Mucosa of descending colon (tissue), 3 donors: ENCODE measurements around the gene GABRR2. TPM values are rescaled to one million over a fixed set of nuclear protein-coding genes. Genes with fewer than 3 reads are reported as not detected.

Source experiments
- ATAC-seq: fragments of 200-7000 bp; cut with Tn5 transposase; one replicate; pipeline ENCODE4 v1.9.1; 2020; ENCODE audit warnings: mild to moderate bottlenecking, moderate library complexity
- DNase-seq, 3 donors: peaks; one replicate each; pipeline ENCODE4 v3.0.0-alpha.2; 2020
- H3K36me3 ChIP-seq: fragments of 200-600 bp; one replicate; pipeline ENCODE4 v1.8.0; 2021; ENCODE audit warnings: low read depth, mild to moderate bottlenecking
- H3K4me1 ChIP-seq: fragments of 200-600 bp; one replicate; pipeline ENCODE4 v1.8.0; 2021; ENCODE audit warnings: low read depth, mild to moderate bottlenecking
- H3K4me3 ChIP-seq: fragments of 200-600 bp; one replicate; pipeline ENCODE4 v1.8.0; 2021; ENCODE audit warnings: mild to moderate bottlenecking
- H3K9me3 ChIP-seq: fragments of 200-600 bp; one replicate; pipeline ENCODE4 v1.8.0; 2021; ENCODE audit warnings: mild to moderate bottlenecking
- CTCF ChIP-seq: fragments of 200-600 bp; IDR thresholded peaks from one replicate; pipeline ENCODE4 v1.8.0; 2022; ENCODE audit warnings: antibody characterized with exemption, mild to moderate bottlenecking
- intact Hi-C, 2 donors: fragments of 100-400 bp; cut with DNase I in 1 of 2; cut with micrococcal nuclease in 1 of 2; formaldehyde crosslinking; loops; one replicate each; pipeline versions ENCODE4 v1.11.0 to v1.11.1; 2022; cut with DNase I, micrococcal nuclease
- total RNA-seq, 3 donors: library from RNA; stranded (reverse); fragmentation: NEBNext Ultra II Directional in 2 of 3; extraction: Animal tissue kit (Norgen Biotek cat#: 25700) in 2 of 3; gene quantifications; one replicate each; pipeline versions ENCODE4 v1.2.1 to v1.2.4, GENCODE V29; 2021 to 2023
- donor health status: DM: no; HTN: no; CAD: no; lungs with moderate emphysema.
- donor health status: DM: no; HTN: no; CAD: no.
- donor health status: DM: no; HTN: yes; CAD: no.

Gene GABRR2
- total RNA-seq, 3 donors from 2014 or later = 0.63 to 2.4 (median 0.72) TPM

- Histone ChIP-seq H3K36me3 (no peaks in the 10 kb centered on the region), H3K4me1 (no peaks in the 10 kb centered on the region), H3K4me3 (no peak overlapping the region), H3K9me3 (no peaks in the 10 kb centered on the region)
- DNase-seq (no peak), ATAC-seq (no peak)
- TF ChIP-seq CTCF = no peak
- intact Hi-C loops = no loop called here
These were observed 92.4 kb downstream of the GABRR2 start for GRCh38 chr6:89222712-89223039.

GRCh38 chr6:89221971-89222711, 93.0 kb downstream of the GABRR2 start:
- no peaks in the 10 kb centered on the region for H3K9me3 ChIP-seq
- TF ChIP-seq CTCF = no peak
- ATAC-seq (no peak), DNase-seq (no peak)
- no peaks in the 10 kb centered on the region for H3K4me1 ChIP-seq
- H3K36me3 ChIP-seq = no peaks in the 10 kb centered on the region
- H3K4me3 ChIP-seq = no peak overlapping the region
- intact Hi-C loops = no loop called here

- no peaks in the 10 kb centered on the region for H3K4me1 ChIP-seq
- intact Hi-C loops = no loop called here
- no peak for DNase-seq
- TF ChIP-seq CTCF = no peak
- H3K4me3 ChIP-seq = no peak overlapping the region
- H3K9me3 ChIP-seq = no peaks in the 10 kb centered on the region
- H3K36me3 ChIP-seq = no peaks in the 10 kb centered on the region
- no peak for ATAC-seq
These were observed 94.0 kb downstream of the GABRR2 start for GRCh38 chr6:89221129-89221528.

- Histone ChIP-seq H3K36me3 (no peaks in the 10 kb centered on the region), H3K4me1 (no peaks in the 10 kb centered on the region), H3K9me3 (no peaks in the 10 kb centered on the region), H3K4me3 (no peak within 1 kb of the TSS)
- no peak for TF ChIP-seq CTCF
- intact Hi-C loops = no loop called here
- DNase-seq (no peak), ATAC-seq (no peak)
These were observed 97.7 kb downstream of the GABRR2 start, which contains the start of gene GABRR1 for GRCh38 chr6:89217299-89217910. GABRR1 (minus strand) TSS chr6:89217358; CDS start chr6:89217322, 36 bp downstream.

GRCh38 chr6:89216411-89216810, 98.7 kb downstream of the GABRR2 start:
- no peak for DNase-seq
- Histone ChIP-seq H3K4me1 (no peaks in the 10 kb centered on the region), H3K9me3 (no peaks in the 10 kb centered on the region), H3K4me3 (no peak overlapping the region), H3K36me3 (no peaks in the 10 kb centered on the region)
- TF ChIP-seq CTCF = no peak
- ATAC-seq = no peak
- intact Hi-C loops = no loop called here
